GM13976 (cell line): ENCODE data around the gene RNF5.

ENCODE experiments used
- DNase-seq: peaks from one replicate; pipeline ENCODE4 v3.0.0; 2012; ENCODE audit warnings: low spot score
- in situ Hi-C: fragments of 300-500 bp; cut with MboI; formaldehyde crosslinking; loops from one replicate; pipeline ENCODE4 v1.12.0; 2022; ENCODE audit warnings: low sequenced_read_pairs, mixed read lengths, inconsistent platforms; ENCODE audit not compliant: unreplicated experiment
- TF ChIP-seq, protein P1 (sequence below): IDR thresholded peaks from 2 replicates; pipeline ENCODE4 v1.5.1; 2012; ENCODE audit warnings: borderline replicate concordance, mild to moderate bottlenecking; ENCODE audit not compliant: insufficient read depth; ENCODE audit errors: extremely low read depth, missing control alignments, control extremely low read depth

RNF5 gene, protein sequence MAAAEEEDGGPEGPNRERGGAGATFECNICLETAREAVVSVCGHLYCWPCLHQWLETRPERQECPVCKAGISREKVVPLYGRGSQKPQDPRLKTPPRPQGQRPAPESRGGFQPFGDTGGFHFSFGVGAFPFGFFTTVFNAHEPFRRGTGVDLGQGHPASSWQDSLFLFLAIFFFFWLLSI

DNA sequence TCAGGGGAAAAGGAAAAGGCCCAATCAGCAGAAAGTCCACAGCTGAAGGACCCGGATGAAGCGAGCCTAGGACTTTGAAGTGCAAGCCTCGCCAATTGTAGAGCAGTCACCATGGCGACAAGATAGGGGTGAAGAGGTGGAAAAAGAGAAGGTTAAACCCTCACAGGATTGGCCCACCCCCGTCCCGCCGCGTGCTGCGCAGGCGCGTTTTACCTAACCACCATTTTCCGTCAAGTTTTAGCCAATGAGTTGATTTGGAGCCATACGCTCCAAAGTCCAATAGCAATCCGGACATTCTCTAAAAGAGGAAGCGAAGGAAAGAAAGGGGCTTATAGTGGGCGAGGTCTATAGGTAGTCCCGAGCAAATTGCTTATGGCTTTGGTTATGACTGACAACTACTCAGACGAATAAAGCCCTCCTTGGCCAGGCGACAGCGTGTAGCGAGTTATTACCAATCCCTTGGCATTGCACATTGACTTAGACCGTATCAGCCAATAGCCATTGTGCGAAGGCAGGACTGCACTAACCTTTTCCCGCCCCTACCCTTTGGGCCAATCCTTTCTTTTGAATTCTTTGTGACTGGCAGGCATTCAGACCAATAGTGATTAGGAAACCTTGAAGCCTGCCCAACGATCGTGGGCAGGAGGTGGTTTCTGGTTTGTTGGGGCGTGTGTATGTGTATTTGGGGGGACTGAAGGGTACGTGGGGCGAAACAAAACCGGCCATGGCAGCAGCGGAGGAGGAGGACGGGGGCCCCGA, at the start of gene RNF5:
TSS of gene RNF5 (plus strand) at position 618 of the 759 bp plus-strand sequence. CDS start at position 725, 107 bp downstream.
- in situ Hi-C loops: no loop called here

DNA sequence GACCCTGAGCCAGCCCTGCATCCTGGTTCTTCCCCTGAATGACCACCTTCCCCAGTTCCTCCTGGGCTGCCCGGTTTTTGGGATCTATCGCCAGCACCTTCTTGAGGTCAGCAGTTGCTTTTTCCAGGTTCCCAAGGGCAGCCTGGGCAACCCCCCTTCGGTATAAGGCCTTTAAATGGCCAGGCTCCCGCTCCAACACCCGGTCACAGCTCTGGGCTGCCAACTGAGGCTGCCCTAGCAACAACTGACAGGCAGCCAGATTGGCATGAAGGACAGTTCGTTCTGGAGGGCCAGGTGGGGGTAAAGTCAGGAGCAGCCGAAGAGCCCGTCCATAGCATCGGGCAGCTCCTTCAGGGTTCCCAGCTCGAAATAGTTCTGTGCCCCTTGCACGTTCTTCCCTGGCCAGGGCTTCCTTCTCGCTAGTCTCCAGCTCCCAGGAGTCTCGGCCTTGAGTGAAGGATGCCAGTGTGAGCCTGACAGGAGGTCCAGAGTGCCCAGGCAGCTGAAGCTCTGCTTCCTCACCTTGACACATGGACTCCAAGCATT, 49.4 kb upstream of the RNF5 start:
- in situ Hi-C loops: no loop called here
- TF ChIP-seq, protein P1, sequence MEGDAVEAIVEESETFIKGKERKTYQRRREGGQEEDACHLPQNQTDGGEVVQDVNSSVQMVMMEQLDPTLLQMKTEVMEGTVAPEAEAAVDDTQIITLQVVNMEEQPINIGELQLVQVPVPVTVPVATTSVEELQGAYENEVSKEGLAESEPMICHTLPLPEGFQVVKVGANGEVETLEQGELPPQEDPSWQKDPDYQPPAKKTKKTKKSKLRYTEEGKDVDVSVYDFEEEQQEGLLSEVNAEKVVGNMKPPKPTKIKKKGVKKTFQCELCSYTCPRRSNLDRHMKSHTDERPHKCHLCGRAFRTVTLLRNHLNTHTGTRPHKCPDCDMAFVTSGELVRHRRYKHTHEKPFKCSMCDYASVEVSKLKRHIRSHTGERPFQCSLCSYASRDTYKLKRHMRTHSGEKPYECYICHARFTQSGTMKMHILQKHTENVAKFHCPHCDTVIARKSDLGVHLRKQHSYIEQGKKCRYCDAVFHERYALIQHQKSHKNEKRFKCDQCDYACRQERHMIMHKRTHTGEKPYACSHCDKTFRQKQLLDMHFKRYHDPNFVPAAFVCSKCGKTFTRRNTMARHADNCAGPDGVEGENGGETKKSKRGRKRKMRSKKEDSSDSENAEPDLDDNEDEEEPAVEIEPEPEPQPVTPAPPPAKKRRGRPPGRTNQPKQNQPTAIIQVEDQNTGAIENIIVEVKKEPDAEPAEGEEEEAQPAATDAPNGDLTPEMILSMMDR: no peak
- DNase-seq: no peak

More for the DNA sequence above, at the start of gene RNF5:
- DNase-seq: peak; percentile 94
- TF ChIP-seq, protein P1: no peak

DNA sequence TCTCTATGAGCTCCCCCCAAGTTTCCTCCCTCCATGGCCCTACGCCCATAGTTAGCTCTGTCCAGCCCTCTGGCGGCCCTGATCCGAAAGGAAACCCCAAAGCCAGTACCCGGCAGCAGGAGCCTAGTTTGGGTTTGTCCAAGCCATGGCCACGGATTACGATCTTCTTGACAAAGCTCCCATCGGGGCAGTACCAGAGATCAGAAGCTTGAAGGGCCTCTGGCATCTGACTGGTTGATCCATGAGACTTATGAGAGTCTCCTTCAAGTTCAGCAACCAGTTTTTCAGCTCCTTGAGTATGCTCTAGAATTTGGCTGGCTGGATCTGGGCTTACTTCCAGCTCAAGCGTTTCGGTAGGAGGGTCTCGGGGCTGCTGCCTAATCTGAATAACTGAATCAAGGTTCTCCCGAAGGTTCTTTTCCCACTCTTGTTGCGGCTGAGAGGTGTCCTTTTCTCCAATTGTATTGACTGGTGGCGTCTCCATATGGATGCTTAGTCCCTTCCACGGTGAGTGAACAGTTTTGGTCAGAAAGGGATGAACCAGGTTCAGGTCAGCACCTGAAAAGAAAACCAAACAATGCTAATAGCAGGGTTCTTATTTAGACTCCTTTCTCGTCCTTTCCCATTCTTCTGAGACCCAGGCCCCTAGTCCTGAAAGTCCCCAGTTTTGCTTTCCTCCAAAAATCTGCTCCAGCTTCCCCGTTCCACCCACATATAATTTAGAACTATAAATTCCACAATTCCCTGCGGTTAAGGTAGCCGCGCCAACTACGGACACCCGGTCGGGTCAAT, 48.7 kb upstream of the RNF5 start:
- in situ Hi-C loops: no loop called here
- TF ChIP-seq, protein P1: no peak
- no peak for DNase-seq

DNA sequence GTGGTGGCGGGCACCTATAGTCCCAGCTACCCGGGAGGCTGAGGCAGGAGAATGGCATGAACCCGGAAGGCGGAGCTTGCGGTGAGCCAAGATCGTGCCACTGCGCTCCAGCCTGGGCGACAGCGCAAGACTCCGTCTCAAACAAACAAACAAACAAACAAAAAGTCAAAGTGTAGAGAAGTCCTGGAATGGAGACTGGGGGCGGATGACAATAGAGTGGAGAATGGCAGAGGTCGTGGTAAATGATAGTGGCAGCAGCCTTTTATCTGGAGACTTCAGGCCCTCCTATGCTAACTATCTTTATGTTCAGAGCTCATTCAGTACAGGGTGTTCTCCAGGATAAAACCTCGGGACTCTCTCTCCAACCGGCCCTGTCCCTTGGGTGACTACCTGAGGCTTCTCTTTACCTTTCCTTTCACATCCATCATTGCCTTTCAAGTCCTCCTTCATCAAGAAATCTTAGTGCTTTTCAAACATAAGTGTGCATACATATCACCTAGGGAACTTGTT, 46.7 kb upstream of the RNF5 start:
- in situ Hi-C loops: no loop called here
- TF ChIP-seq, protein P1: no peak
- no peak for DNase-seq

DNA sequence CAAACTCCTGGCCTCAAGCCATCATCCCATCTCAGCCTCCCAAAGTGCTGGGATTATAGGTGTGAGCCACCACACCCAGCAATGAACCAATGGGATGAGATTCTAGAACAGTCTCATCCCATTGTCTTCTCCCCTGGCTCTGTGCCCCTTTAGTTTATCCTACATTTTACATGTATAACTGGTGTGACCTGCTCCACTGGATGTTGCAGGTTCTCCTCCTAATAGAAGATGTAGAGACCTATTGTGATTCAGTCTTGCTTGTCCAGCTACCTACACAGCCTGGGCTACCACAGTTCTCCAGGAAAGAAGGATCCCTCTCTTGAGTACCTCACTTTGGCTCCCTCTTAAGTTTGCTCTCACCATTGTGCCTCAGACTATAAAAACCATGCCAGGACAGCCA, 46.1 kb upstream of the RNF5 start:
- no peak for DNase-seq
- TF ChIP-seq, protein P1: no peak
- in situ Hi-C loops: no loop called here

DNA sequence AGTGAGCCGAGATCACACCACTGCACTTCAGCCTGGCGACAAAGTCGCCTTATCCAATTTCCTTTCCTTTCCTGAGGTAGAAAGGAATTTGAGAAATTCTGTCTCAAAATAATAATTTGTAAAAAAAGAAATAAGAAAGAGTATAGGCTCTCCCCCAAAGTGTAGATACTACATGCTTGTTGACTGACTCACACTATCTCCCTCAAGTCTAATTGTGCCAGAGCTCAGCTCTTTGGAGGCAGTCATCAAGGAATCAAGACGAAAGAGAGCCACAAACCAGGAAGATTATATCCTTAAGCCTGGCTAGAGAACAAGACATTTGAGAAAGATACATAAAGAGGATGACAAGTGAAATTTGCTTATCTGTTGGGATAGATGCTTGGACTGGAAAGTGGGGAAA, 44.4 kb upstream of the RNF5 start:
- no peak for DNase-seq
- in situ Hi-C loops: no loop called here

More for the DNA sequence above, 44.4 kb upstream of the RNF5 start:
- TF ChIP-seq, protein P1: no peak
